Upper lobe of left lung (tissue), 6 donors: ENCODE results near the gene EMID1. TPM values are rescaled to one million over a fixed set of nuclear protein-coding genes. Genes with fewer than 3 reads are reported as not detected.

Experiments
- ATAC-seq, 2 donors: fragments of 200-7000 bp; cut with Tn5 transposase; one replicate each; pipeline ENCODE4 v1.9.1; 2022; ENCODE audit warnings: mild to moderate bottlenecking in 2 of 2, moderate library complexity in 2 of 2; ENCODE audit not compliant: low FRiP score in 2 of 2
- DNase-seq, 2 donors: peaks; one replicate each; pipeline ENCODE4 v3.0.0-alpha.2; 2019 to 2020
- H3K27ac ChIP-seq, 4 donors: fragments of 200-600 bp; sonication (generic); one replicate each; pipeline ENCODE4 v1.5.1; 2016 to 2019
- H3K27me3 ChIP-seq, 4 donors: fragments of 200-600 bp; sonication (generic); one replicate each; pipeline ENCODE4 v1.5.1; 2017 to 2019
- H3K36me3 ChIP-seq, 4 donors: fragments of 200-600 bp; sonication (generic); one replicate each; pipeline ENCODE4 v1.5.1; 2016 to 2019
- H3K4me1 ChIP-seq, 4 donors: fragments of 200-600 bp; sonication (generic); one replicate each; pipeline ENCODE4 v1.5.1; 2018 to 2019
- H3K4me3 ChIP-seq, 4 donors: fragments of 200-600 bp; sonication (generic); one replicate each; pipeline ENCODE4 v1.5.1; 2017 to 2019; ENCODE audit warnings: mild to moderate bottlenecking in 2 of 4, moderate library complexity in 1 of 4
- H3K9me3 ChIP-seq, 4 donors: fragments of 200-600 bp; sonication (generic); one replicate each; pipeline ENCODE4 v1.5.1; 2018 to 2019
- EP300 ChIP-seq, 4 donors: sonication (generic); formaldehyde crosslinking; IDR thresholded peaks; one replicate each; pipeline ENCODE4 v1.5.1; 2017; ENCODE audit warnings: antibody characterized with exemption in 4 of 4, control low read depth in 2 of 4
- POLR2A ChIP-seq, 4 donors: fragments of 450-650 bp; IDR thresholded peaks; one replicate each; pipeline ENCODE4 v1.5.1; 2016 to 2017; ENCODE audit warnings: antibody characterized with exemption in 4 of 4, mild to moderate bottlenecking in 2 of 4
- POLR2AphosphoS5 ChIP-seq, 2 donors: sonication (generic); formaldehyde crosslinking; IDR thresholded peaks; one replicate each; pipeline ENCODE4 v1.5.1; 2017; ENCODE audit warnings: antibody characterized with exemption in 2 of 2
- WGBS, 2 donors: methylation state at CpG; one replicate each; pipeline ENCODE4 v1.1.5; 2017 to 2018; 5-methylcytosine and 5-hydroxymethylcytosine counted together
- total RNA-seq, 6 donors: library from RNA; depleted of rRNA in 4 of 6; stranded (reverse); fragments of >200 nt in 4 of 6; gene quantifications; one replicate each; pipeline versions ENCODE4 v1.1.0 to v1.2.1, GENCODE V29; 2016 to 2021
- TF ChIP-seq, protein P1 (sequence below), 6 experiments: fragments of 450-650 bp in 4 of 6; fragments of 200-600 bp in 2 of 6; sonication (generic) in 2 of 6; IDR thresholded peaks; one replicate each; pipeline ENCODE4 v1.5.1; 2016 to 2019; ENCODE audit warnings: antibody characterized with exemption in 6 of 6
- donor health status: DM: no; HTN: no; CAD: no; lungs with moderate emphysema.
- donor health status: DM: no; HTN: yes; CAD: no; lungs with severe emphysema.

The EMID1 gene
- total RNA-seq, 6 donors from 2014 or later = 2.1 to 31.6 (median 8.4) TPM

DNA sequence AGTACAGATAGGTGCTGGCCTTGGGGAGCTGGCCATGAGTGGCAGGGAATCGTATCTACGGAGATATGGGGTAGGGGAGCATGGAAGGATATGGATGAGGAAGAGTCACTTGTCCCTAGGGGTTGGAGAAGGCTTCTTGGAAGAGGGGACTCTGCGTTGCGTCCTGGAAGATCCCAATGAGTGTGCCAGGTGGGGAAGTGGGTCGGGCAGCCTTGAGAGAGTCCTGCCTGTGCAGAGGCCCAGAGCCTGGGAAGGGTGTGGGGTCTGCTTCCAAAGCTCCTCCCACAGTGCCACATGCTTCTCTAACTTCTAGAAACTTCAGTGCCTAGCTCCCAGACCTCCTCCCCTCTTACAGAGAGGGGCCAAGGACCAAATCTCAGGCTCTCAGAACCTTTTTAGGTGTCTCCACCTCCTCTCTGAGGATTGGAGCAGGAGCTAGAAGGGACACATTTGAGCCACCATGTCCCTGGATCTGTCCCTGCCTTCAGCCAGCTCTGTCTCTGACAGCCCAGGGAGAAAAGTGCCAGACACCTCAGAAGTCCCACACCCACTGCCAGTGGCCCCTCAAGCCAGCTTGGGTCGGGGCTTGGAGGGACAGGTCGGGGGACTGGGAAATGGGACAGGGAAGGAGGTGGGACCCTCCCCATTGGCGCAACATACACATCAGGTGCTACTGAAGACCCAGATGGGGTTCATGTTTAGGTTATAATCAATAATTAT, 51.1 kb downstream of the EMID1 start:
- ATAC-seq (no peak), DNase-seq (no peak)
- H3K4me3 ChIP-seq = no peak overlapping the region
- WGBS, 2 donors = 92 to 95% methylated on average over 8 of the region's 8 CpGs
- H3K27me3 ChIP-seq = no peaks in the 10 kb centered on the region
- no peaks in the 10 kb centered on the region for H3K4me1 ChIP-seq
- H3K27ac ChIP-seq = no peak overlapping the region
- TF ChIP-seq, protein P1, sequence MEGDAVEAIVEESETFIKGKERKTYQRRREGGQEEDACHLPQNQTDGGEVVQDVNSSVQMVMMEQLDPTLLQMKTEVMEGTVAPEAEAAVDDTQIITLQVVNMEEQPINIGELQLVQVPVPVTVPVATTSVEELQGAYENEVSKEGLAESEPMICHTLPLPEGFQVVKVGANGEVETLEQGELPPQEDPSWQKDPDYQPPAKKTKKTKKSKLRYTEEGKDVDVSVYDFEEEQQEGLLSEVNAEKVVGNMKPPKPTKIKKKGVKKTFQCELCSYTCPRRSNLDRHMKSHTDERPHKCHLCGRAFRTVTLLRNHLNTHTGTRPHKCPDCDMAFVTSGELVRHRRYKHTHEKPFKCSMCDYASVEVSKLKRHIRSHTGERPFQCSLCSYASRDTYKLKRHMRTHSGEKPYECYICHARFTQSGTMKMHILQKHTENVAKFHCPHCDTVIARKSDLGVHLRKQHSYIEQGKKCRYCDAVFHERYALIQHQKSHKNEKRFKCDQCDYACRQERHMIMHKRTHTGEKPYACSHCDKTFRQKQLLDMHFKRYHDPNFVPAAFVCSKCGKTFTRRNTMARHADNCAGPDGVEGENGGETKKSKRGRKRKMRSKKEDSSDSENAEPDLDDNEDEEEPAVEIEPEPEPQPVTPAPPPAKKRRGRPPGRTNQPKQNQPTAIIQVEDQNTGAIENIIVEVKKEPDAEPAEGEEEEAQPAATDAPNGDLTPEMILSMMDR (IDR thresholded peaks at IDR 0.05) = no peak
- TF ChIP-seq EP300 (IDR thresholded peaks at IDR 0.05) (no peak), POLR2AphosphoS5 (IDR thresholded peaks at IDR 0.05) (no peak), POLR2A (IDR thresholded peaks at IDR 0.05) (no peak)
- peaks cover 0 to 25% (median 8%) of the 10 kb centered on the region in 4 donors for H3K36me3 ChIP-seq
- no peaks in the 10 kb centered on the region for H3K9me3 ChIP-seq

GRCh38 chr22:29257751-29258181, 52.1 kb downstream of the EMID1 start:
- DNase-seq = no peak
- 90 to 92% methylated on average over 3 to 5 of the region's 8 CpGs for WGBS, 2 donors

GRCh38 chr22:29258407-29259252, 52.9 kb downstream of the EMID1 start:
- no peaks in the 10 kb centered on the region for H3K4me1 ChIP-seq
- TF ChIP-seq, protein P1 (IDR thresholded peaks at IDR 0.05) = no peak
- TF ChIP-seq POLR2AphosphoS5 (IDR thresholded peaks at IDR 0.05) (no peak), EP300 (IDR thresholded peaks at IDR 0.05) (no peak), POLR2A (IDR thresholded peaks at IDR 0.05) (no peak)
- no peaks in the 10 kb centered on the region for H3K27me3 ChIP-seq
- H3K9me3 ChIP-seq = no peaks in the 10 kb centered on the region
- WGBS, 2 donors = 91% methylated on average over 17 of the region's 17 CpGs; no CpG with 5 or more reads in 1 of the 2 donors
- peaks cover 0 to 33% (median 10%) of the 10 kb centered on the region in 4 donors for H3K36me3 ChIP-seq
- ATAC-seq (no peak), DNase-seq (peak in 1 of 2 donors; percentile 81)
- no peak overlapping the region for H3K4me3 ChIP-seq
- no peak overlapping the region for H3K27ac ChIP-seq

More at GRCh38 chr22:29257751-29258181, 52.1 kb downstream of the EMID1 start:
- no peak for ATAC-seq
- TF ChIP-seq POLR2AphosphoS5 (IDR thresholded peaks at IDR 0.05) (no peak), POLR2A (IDR thresholded peaks at IDR 0.05) (no peak), EP300 (IDR thresholded peaks at IDR 0.05) (no peak)
- TF ChIP-seq, protein P1 (IDR thresholded peaks at IDR 0.05) = no peak
- peaks cover 0 to 28% (median 8%) of the 10 kb centered on the region in 4 donors for H3K36me3 ChIP-seq
- no peak overlapping the region for H3K4me3 ChIP-seq
- no peaks in the 10 kb centered on the region for H3K27me3 ChIP-seq
- H3K4me1 ChIP-seq = no peaks in the 10 kb centered on the region
- H3K27ac ChIP-seq = no peak overlapping the region
- no peaks in the 10 kb centered on the region for H3K9me3 ChIP-seq

DNA sequence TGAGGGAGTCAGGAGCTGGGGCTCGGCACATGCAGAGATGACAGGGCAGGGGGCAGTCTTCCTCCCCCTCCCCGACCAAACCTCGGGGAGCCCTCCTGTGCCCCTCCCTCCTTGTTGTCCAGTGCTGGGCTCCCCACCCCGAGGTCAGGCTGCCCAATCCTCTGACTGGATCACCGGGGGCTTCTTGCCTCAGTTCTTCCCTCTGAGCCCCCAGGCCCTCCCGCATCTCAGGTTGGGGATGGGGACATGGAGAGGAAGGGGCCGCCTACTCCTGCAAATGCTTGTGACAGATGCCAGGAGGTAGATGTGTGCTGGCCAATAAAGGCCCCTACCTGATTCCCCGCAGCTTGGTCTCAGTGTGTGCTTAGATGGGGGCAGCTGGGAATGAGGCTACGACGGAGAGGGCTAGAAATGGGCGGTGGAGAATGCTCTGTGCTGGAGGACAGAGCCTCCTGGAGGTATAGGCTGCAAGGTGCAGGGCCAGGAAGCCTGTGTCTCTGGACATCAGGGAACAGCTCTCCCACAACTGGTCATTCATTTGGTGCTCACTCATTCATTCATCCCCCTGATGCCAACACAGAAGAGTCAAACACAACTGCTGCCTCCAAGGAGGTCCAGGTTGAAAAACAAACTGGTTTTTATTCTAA, 53.7 kb downstream of the EMID1 start:
- WGBS, 2 donors = 76 to 84% methylated on average over 7 to 8 of the region's 11 CpGs
- Histone ChIP-seq H3K36me3 (peaks cover 0 to 40% (median 18%) of the 10 kb centered on the region in 4 donors), H3K9me3 (no peaks in the 10 kb centered on the region), H3K4me3 (no peak overlapping the region), H3K4me1 (no peaks in the 10 kb centered on the region), H3K27ac (no peak overlapping the region), H3K27me3 (no peaks in the 10 kb centered on the region)
- ATAC-seq (no peak), DNase-seq (no peak)
- TF ChIP-seq, protein P1 (IDR thresholded peaks at IDR 0.05) = no peak
- TF ChIP-seq POLR2A (IDR thresholded peaks at IDR 0.05) = no peak
- no peak for TF ChIP-seq POLR2AphosphoS5 (IDR thresholded peaks at IDR 0.05)
- TF ChIP-seq EP300 (IDR thresholded peaks at IDR 0.05) = no peak
